GM19193 (cell line): Measurements from ENCODE around the gene IPO13.

ENCODE experiments used
- POLR2A ChIP-seq: IDR thresholded peaks from 4 replicates; pipeline ENCODE4 v1.6.1; 2011; ENCODE audit not compliant: insufficient read depth, insufficient read length; ENCODE audit errors: extremely low read depth

The IPO13 gene

DNA sequence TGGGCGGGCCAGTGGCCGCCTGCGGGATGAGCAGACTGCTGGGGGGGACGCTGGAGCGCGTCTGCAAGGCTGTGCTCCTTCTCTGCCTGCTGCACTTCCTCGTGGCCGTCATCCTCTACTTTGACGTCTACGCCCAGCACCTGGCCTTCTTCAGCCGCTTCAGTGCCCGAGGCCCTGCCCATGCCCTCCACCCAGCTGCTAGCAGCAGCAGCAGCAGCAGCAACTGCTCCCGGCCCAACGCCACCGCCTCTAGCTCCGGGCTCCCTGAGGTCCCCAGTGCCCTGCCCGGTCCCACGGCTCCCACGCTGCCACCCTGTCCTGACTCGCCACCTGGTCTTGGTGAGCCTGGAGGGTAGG, 34.4 kb downstream of the IPO13 start:
- TF ChIP-seq POLR2A = no peak

GRCh38 chr1:43981636-43982035, 34.9 kb downstream of the IPO13 start:
- no peak for TF ChIP-seq POLR2A

- TF ChIP-seq POLR2A = no peak
These were observed 35.5 kb downstream of the IPO13 start for GRCh38 chr1:43982241-43982640.

DNA sequence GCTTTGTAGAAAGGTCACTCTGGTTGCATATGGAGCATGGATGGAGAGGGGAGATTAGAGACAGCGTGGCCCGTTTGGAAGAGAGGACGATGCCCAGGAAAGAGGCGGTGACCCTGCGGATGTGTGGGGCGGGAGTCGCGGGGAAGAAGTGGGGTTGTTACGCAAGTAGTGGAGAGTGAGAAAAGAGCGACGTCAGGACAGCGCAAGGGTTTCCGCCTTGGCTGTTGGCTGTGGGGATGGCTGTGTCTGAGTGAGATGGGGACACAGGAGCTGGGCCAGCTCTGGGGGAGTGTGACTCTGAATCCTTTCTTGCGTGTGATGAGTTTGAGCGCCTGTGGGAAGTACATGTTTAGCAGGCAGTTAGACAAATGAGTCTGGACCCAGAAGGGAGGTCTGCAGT, 36.1 kb downstream of the IPO13 start:
- no peak for TF ChIP-seq POLR2A

DNA sequence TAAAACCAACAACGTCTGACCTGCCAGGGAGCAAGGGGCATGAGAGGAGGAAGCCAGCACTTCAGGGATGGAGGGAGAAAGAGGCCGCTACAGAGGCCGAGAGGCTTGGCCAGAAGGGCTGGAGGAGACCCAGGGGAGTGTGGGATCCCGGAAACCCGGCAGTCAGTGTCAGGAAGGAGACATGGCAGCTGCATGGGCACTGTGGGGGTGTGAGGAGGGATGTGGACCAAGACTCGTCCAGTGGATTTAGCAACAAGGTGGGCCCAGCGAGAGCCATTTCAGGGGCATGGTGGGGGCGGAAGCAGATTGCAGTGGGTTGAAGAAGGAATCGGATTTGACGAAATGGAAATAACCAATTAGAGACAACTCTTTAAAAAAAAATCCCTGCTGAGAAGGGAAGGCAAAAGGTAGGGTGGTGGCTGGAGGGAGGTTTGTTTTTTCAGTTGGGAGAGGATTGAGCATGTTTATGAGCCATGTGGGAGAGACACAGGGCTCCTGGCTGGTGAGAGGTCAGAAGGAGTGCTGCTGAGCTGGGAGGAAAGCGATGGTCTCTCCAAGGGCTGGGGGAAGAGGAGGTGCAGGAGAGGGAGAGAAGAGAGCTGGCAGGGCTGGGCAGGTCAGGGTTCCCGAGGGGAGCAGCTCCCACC, 36.6 kb downstream of the IPO13 start:
- TF ChIP-seq POLR2A = no peak

GRCh38 chr1:43984855-43985254, 38.1 kb downstream of the IPO13 start:
- TF ChIP-seq POLR2A = no peak

DNA sequence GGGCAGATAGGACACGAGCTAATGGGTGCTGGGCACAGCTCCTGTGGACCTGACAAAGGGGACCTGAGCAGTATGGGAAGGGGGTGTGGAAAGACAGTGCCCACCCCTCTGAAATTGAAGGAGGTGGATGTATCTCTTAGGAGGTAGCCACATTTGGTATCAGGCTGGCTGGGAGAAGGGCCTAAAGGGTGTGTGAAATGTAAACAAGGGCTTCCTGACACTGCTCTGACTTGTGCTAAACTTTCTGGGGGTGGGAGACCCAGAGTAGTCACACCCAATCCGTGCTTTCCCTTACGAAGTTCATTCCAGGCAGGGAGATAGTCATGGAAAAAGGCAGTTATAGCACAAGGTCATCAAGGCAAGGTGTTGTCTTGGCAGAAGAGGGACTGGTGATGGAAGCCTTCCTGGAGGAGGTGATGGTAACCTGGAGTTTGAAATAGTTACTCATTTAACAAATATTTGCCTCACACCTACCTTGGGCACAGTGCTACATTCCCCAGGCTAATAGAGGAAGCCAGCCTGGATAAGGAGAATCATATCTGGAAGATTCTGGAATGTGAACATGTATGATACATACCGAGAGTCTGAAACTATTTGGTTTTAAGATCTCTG, 39.3 kb downstream of the IPO13 start:
- TF ChIP-seq POLR2A = no peak

DNA sequence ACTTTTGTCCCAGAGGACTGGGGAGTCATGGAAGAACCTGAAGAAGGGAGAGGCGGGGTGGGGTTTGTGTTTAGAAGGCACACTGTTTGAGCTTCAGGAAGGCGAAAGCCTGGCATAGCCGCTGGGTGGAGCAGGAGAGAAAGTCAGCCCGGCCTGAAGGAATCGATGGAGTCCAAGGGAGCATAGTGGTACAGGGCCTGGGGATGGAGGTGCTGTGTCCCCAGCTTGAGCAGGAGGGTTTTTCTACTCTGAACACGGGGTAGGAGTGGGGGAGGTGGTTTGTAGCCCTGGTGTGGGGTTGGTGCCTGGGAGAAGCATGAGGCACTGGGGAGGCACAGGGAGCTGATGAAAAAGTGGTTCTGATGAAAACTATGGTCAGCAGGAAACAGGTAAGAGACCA, 40.0 kb downstream of the IPO13 start:
- no peak for TF ChIP-seq POLR2A

- TF ChIP-seq POLR2A = no peak
These were observed 40.6 kb downstream of the IPO13 start for GRCh38 chr1:43987159-43987902.

- TF ChIP-seq POLR2A = no peak
These were observed 43.8 kb downstream of the IPO13 start for GRCh38 chr1:43990271-43991199.

DNA sequence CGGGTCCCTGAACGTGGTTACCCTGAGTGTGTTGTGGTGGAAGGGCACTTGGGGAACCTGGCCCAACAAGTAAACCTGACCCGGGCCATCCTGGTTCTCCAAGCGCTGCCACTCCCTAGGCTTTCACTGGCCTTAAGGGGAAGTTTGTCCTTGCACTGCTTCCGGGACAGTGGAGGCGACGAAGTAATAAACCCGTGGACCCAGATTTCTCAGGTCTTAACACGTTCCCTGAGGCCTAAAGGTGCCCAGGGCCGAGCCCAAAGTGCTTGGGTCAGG, 44.4 kb downstream of the IPO13 start:
- no peak for TF ChIP-seq POLR2A

GRCh38 chr1:43991476-43992231, 44.9 kb downstream of the IPO13 start, which contains the start of gene CCDC24:
Gene CCDC24, plus strand, starts transcription at chr1:43991599. Its CDS starts 280 bp downstream, at chr1:43991879.
- peak; percentile 26 for TF ChIP-seq POLR2A

- no peak for TF ChIP-seq POLR2A
These were observed 45.7 kb downstream of the IPO13 start for GRCh38 chr1:43992232-43992995.

- no peak for TF ChIP-seq POLR2A
These were observed 46.6 kb downstream of the IPO13 start for GRCh38 chr1:43993206-43993914.

- no peak for TF ChIP-seq POLR2A
These were observed 47.3 kb downstream of the IPO13 start for GRCh38 chr1:43994071-43994470.
